Smooth muscle cell (in vitro differentiated cells): ENCODE results near the gene NEB. TPM values are rescaled to one million over a fixed set of nuclear protein-coding genes. Genes with fewer than 3 reads are reported as not detected.
"Not testable (repeated sequence)": the region's sequence is repeated elsewhere in the genome, so short reads cannot be mapped to it uniquely, and the experiment has no call there.

Experiments used
- DNase-seq: peaks from one replicate; lab custom pipeline; 2025; ENCODE audit not compliant: unreplicated experiment; lab: John Stamatoyannopoulos, UW
- H2AFZ ChIP-seq: fragments of 200-600 bp; sonication (generic); 2 replicates; pipeline ENCODE4 v1.6.0; 2016; ENCODE audit warnings: antibody characterized with exemption, low read depth, mild to moderate bottlenecking
- H3F3A ChIP-seq: fragments of 200-600 bp; sonication (generic); 2 replicates; pipeline ENCODE4 v1.6.0; 2017; ENCODE audit warnings: antibody characterized with exemption, low read depth
- H3K27ac ChIP-seq: fragments of 200-600 bp; sonication (generic); 2 replicates; pipeline ENCODE4 v1.5.1; 2016; ENCODE audit warnings: low read depth, mild to moderate bottlenecking
- H3K27me3 ChIP-seq: fragments of 200-600 bp; sonication (generic); 2 replicates; pipeline ENCODE4 v1.6.1; 2016; ENCODE audit warnings: low read depth, mild to moderate bottlenecking
- H3K36me3 ChIP-seq: fragments of 200-600 bp; sonication (generic); 2 replicates; pipeline ENCODE4 v1.5.1; 2016; ENCODE audit warnings: low read depth
- H3K4me1 ChIP-seq: fragments of 200-600 bp; sonication (generic); 2 replicates; pipeline ENCODE4 v1.5.1; 2016; ENCODE audit warnings: low read depth
- H3K4me2 ChIP-seq: fragments of 200-600 bp; sonication (generic); 2 replicates; pipeline ENCODE4 v1.6.0; 2016; ENCODE audit warnings: mild to moderate bottlenecking
- H3K4me3 ChIP-seq: fragments of 200-600 bp; sonication (generic); 2 replicates; pipeline ENCODE4 v1.5.1; 2016; ENCODE audit warnings: mild to moderate bottlenecking
- H3K79me2 ChIP-seq: fragments of 200-600 bp; sonication (generic); 2 replicates; pipeline ENCODE4 v1.6.0; 2016; ENCODE audit warnings: low read depth, mild to moderate bottlenecking
- H3K9ac ChIP-seq: fragments of 200-600 bp; sonication (generic); 2 replicates; pipeline ENCODE4 v1.6.0; 2016; ENCODE audit warnings: low read depth
- H3K9me3 ChIP-seq: fragments of 200-600 bp; sonication (generic); replicated peaks from 2 replicates; pipeline ENCODE4 v1.5.1; 2016; ENCODE audit warnings: low read depth
- H4K20me1 ChIP-seq: fragments of 200-600 bp; sonication (generic); 2 replicates; pipeline ENCODE4 v1.6.0; 2016; ENCODE audit warnings: low read depth
- CTCF ChIP-seq: fragments of 200-600 bp; sonication (generic); IDR thresholded peaks from 2 replicates; pipeline ENCODE4 v1.5.1; 2017; ENCODE audit warnings: borderline replicate concordance, mild to moderate bottlenecking, antibody characterized with exemption; ENCODE audit not compliant: insufficient read depth, poor library complexity, severe bottlenecking
- WGBS: methylation state at CpG from one replicate; pipeline ENCODE4 v1.1.7; 2016; ENCODE audit warnings: low lambda C conversion rate; 5-methylcytosine and 5-hydroxymethylcytosine counted together
- polyA plus RNA-seq: library from polyadenylated mRNA; unstranded; fragments of >200 nt; fragmentation: Nextera tagmentation; extraction: Ambion mirVana; gene quantifications from 2 replicates; pipeline ENCODE4 v1.2.1, GENCODE V29; 2016
- total RNA-seq: library from RNA; depleted of rRNA; stranded (reverse); fragments of >200 nt; gene quantifications from 2 replicates; pipeline ENCODE4 v1.2.3, GENCODE V29; 2014

Gene NEB
- total and polyA plus RNA-seq, 2 experiments from 2014 or later = 0.18 to 1.3 TPM

- Histone ChIP-seq H3K4me1 (no peaks in the 10 kb centered on the region), H3K36me3 (no peaks in the 10 kb centered on the region), H3K4me3 (no peak overlapping the region), H4K20me1 (no peaks in the 10 kb centered on the region), H3K27me3 (no peaks in the 10 kb centered on the region), H3F3A (no peaks in the 10 kb centered on the region), H3K4me2 (no peak overlapping the region), H3K9ac (no peak overlapping the region), H2AFZ (no peak overlapping the region), H3K79me2 (no peaks in the 10 kb centered on the region), H3K27ac (no peak overlapping the region), H3K9me3 (no peaks in the 10 kb centered on the region)
- 97% methylated on average over 4 of the region's 4 CpGs for WGBS
- no peak for DNase-seq
- TF ChIP-seq CTCF = no peak
Measured at GRCh38 chr2:151610310-151610709, 124.0 kb downstream of the NEB start.

- Histone ChIP-seq H3K9ac (no peak overlapping the region), H3K36me3 (no peaks in the 10 kb centered on the region), H2AFZ (no peak overlapping the region), H3K4me3 (no peak overlapping the region), H3F3A (no peaks in the 10 kb centered on the region), H3K4me2 (no peak overlapping the region), H3K27ac (no peak overlapping the region), H3K4me1 (no peaks in the 10 kb centered on the region), H3K9me3 (no peaks in the 10 kb centered on the region), H4K20me1 (no peaks in the 10 kb centered on the region), H3K79me2 (no peaks in the 10 kb centered on the region), H3K27me3 (no peaks in the 10 kb centered on the region)
- no peak for DNase-seq
- TF ChIP-seq CTCF = no peak
- WGBS = 97% methylated on average over 4 of the region's 4 CpGs
Measured at GRCh38 chr2:151609705-151610104, 124.6 kb downstream of the NEB start.

DNA sequence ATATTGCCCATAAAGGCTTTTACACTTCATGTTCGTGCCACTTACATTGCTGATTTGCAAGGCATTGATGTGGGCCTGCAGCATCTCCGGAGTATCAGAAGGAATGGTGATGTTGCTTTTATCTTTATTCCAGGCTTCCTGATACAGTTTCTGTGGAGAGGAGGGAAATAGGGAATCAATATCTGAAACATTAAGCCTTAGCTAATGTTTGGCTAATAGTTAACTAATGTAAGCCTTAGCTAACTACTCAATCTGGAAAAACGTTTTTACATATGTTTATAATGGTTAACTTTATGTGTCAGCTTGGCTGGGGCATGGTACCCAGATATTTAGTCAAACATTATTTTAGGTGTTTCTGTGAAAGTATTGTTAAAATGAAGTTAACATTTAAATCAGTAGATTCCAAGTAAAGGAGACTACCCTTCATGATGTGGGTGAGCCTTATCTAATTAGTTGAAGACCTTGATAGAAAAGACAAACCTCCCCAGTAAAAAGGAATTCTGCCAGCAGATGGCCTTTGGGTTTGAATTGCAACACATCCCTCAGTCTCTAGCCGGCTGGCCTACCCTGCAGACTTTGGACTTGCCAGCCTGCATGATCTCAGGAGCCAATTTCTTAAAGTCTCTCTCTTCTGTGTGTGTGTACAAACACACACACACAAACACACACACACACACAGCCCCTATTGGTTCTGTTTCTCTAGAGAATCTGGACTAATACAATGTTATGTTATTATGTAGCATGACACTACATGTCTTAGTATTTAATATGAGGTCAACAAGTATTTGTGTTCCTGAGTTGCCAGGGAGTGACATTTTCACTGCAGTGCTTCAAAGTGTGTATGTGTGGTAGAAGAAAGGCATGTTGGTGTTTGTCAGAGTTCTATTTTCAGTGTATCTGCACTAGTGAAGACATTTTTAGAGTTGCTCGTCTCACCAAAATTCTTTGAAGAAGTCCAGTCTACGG lies 126.5 kb downstream of the NEB start:
- H3K27me3 ChIP-seq, H3K79me2 ChIP-seq, H4K20me1 ChIP-seq, H3K27ac ChIP-seq, H3K4me3 ChIP-seq, H3K4me2 ChIP-seq, DNase-seq, H3K36me3 ChIP-seq, H3K9ac ChIP-seq, H3F3A ChIP-seq, H3K4me1 ChIP-seq, H2AFZ ChIP-seq, H3K9me3 ChIP-seq: not testable (repeated sequence)
- WGBS = 90% methylated on average over 2 of the region's 6 CpGs

- DNase-seq, H3K4me2 ChIP-seq, H3K4me1 ChIP-seq, H3K4me3 ChIP-seq, H3K27me3 ChIP-seq, H3K9ac ChIP-seq, H3K27ac ChIP-seq, H2AFZ ChIP-seq, H3K9me3 ChIP-seq, H3K36me3 ChIP-seq, H3F3A ChIP-seq, H4K20me1 ChIP-seq, H3K79me2 ChIP-seq: not testable (repeated sequence)
- WGBS = 63% methylated on average over 1 of the region's 2 CpGs
Measured at GRCh38 chr2:151603530-151603929, 130.7 kb downstream of the NEB start.

DNA sequence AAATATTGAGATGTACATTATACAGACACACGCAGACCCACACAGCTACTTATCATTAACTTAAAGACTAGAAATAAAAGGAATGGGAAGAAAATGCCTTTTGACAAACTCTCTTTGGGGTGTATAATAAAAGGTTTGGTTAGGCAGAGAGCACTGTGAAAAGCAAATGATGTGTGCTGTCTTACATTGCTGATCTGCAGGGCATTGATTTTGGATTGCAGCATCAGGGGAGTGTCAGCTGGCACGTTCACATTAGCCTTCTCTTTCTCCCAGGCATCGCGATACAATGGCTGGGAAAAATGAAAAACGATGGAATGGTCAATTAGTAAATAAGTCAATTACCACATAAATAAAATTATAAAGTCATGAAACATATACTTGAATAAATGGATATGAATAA lies 131.9 kb downstream of the NEB start:
- not testable (repeated sequence) for H3K36me3 ChIP-seq, H3K4me3 ChIP-seq, H3K9me3 ChIP-seq, H3F3A ChIP-seq, H3K79me2 ChIP-seq, H3K9ac ChIP-seq, H3K27me3 ChIP-seq, H3K4me1 ChIP-seq, H3K4me2 ChIP-seq, H2AFZ ChIP-seq, H4K20me1 ChIP-seq, H3K27ac ChIP-seq, DNase-seq
- WGBS = no CpG with 5 or more reads among the region's 5 CpGs

GRCh38 chr2:151601803-151602202 lies 132.5 kb downstream of the NEB start:
- not testable (repeated sequence) for H3K27ac ChIP-seq, H3K27me3 ChIP-seq, H3K79me2 ChIP-seq, H3K4me2 ChIP-seq, H3F3A ChIP-seq, H3K9me3 ChIP-seq, H2AFZ ChIP-seq, H3K9ac ChIP-seq, H3K4me1 ChIP-seq, H3K36me3 ChIP-seq, H4K20me1 ChIP-seq, H3K4me3 ChIP-seq, DNase-seq
- no CpG with 5 or more reads among the region's 4 CpGs for WGBS

DNA sequence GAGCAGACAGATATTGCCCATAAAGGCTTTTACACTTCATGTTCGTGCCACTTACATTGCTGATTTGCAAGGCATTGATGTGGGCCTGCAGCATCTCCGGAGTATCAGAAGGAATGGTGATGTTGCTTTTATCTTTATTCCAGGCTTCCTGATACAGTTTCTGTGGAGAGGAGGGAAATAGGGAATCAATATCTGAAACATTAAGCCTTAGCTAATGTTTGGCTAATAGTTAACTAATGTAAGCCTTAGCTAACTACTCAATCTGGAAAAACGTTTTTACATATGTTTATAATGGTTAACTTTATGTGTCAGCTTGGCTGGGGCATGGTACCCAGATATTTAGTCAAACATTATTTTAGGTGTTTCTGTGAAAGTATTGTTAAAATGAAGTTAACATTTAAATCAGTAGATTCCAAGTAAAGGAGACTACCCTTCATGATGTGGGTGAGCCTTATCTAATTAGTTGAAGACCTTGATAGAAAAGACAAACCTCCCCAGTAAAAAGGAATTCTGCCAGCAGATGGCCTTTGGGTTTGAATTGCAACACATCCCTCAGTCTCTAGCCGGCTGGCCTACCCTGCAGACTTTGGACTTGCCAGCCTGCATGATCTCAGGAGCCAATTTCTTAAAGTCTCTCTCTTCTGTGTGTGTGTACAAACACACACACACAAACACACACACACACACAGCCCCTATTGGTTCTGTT lies 137.2 kb downstream of the NEB start:
- no CpG with 5 or more reads among the region's 4 CpGs for WGBS
- not testable (repeated sequence) for H3K4me3 ChIP-seq, H3K4me2 ChIP-seq

More for the DNA sequence above, 137.2 kb downstream of the NEB start:
- H3F3A ChIP-seq, H2AFZ ChIP-seq, DNase-seq, H3K9ac ChIP-seq, H3K79me2 ChIP-seq, H3K4me1 ChIP-seq, H3K36me3 ChIP-seq, H3K9me3 ChIP-seq, H3K27me3 ChIP-seq, H4K20me1 ChIP-seq, H3K27ac ChIP-seq: not testable (repeated sequence)
